Inferior parietal cortex (tissue), 1 donor: ENCODE results near the gene NMB.
"Not testable (repeated sequence)": the region's sequence is repeated elsewhere in the genome, so short reads cannot be mapped to it uniquely, and the experiment has no call there.

Experiments used
- DNase-seq: peaks from one replicate; pipeline ENCODE4 v3.0.0-alpha.2; 2016; ENCODE audit errors: extremely low spot score

The NMB gene, protein sequence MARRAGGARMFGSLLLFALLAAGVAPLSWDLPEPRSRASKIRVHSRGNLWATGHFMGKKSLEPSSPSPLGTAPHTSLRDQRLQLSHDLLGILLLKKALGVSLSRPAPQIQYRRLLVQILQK

DNA sequence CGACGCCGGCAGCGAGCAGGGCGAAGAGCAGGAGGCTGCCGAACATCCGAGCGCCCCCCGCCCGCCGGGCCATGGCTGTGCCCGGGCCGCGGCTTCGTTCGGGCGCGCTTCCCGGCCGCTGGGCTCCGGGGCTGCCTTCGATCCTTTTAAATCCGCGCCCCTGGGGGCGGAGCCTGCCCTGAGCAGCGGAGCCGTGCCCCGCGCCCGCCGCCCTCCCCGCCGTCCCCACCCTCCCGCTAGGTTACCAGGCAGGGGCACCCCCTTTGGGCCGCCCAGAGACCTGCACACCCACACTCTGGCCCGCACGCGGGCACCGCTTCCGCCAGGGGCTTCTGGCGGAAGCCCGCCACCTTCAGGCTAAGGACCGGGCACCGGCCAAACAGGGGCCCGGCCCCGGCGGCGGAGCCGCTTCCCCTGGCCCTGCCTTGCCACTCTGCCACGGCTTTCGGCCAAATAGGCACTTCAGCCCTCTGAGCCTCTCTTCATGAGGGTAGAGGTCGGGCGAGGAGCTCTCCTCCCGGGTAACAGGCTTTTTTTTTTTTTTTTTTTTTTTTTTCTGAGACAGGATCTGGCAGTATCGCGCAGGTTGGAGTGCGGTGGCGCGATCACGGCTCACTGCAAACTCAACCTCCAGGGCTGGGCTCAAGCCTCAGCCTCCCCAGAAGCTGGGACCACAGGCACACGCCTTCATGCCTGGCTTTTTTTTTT, at the start of gene NMB:
Gene NMB (minus strand): TSS at position 120 of the 708 bp plus-strand sequence. CDS start 47 bp downstream, at position 73.
- DNase-seq = peak; percentile 42

DNA sequence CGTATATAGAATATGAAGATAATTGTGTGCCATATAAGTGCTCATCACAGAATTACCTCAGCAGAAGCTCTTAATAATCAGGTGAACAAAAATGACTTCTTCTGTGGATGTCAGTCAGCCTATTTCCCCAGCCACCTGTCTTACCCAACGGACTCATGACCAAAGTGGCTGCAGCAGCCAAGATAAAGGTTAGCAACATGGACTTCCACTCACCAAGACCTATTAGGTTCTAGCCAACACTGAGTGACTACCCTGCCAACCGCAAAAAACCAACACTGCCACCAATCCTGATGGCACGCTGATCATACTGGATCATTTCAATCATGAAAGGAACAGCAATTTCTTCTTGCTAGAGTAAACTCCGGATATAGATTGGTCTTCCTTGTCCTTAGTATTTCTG, 45.8 kb upstream of the NMB start:
- no peak for DNase-seq

DNA sequence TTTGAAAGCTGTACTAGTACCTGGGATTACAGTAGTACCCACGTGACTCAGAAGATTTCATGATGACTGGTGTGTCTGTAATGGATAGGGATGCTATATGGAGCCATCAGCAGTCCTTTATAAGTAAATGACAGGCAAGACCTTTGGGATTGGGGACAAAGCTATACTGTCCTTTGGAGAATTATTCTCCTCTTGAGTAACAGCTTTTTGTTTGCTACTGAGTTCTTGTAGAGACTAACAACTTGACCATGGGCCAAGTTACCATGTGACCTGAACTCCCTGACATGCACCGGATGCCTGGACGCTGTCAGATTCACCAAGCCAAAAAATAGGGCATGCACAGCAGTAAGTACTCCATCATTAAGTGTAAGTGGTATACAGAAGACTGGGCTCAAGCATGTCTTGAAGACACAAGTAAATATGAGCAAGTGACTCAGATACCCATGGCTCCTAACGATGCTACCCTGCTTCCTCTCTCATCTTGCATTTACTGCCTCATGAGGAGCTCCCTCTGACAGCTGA, 45.0 kb upstream of the NMB start:
- DNase-seq = peak; percentile 34

DNA sequence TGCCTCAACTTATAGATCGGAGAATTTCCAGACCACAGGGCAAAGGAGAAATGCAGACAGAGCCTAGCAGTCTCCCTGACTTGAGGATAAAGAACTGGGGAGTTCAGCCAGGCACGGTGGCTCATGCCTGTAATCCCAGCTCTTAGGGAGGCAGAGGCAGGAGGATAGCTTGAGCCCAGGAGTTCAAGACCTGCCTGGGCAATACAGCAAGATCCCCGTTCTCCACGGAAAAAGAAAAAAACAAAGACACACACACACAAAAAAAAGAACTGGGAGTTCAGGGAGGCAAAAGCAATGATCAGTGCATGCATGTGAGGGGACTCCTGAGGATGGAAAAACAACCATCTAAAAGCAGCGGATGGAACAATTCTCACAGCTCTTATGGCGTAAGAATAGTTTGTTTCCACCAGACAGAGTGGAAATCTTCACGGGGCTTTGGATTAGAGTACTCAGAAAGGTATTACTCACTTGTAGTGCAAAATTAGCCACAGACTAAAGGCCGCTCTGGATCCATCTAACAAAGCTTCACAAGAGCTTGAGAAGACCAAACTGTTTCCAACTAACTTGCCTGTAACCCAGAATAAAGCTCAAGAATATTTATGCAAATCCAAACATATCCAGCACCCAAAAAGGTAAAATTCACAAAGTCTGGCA, 41.7 kb upstream of the NMB start:
- DNase-seq = no peak

DNA sequence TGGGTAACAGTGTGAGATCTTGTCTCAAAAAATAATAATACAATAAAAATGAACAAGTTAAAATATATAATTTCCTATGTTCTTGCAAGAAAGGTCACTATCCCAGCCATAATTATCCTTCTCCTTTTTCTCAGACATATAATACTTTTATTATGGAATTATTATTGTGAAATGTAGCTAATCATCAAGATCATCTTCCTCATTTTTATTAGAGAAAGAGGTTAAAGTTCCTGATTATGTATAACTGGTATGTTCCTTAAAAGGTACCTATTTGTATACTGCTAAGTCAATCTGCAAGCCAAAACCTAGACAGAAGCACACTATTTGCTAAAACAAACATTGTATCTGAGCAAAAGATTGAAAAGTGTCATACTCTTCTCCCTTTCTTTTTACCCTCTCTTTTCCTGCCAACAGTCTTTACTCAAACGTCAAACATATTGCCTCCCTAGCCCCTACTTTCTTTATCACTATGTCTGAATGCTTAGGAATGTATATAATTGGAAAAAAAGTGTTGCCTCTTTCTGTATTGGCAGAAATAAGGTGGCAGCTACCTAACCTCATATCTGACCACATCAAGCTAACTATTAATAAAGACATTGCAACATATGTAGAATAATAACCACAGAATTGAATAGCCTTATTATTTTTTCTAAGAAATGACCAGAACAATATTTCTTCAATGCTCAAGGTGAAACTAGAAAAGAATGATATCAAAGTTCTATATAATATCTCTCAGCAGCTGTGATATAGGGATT, 39.4 kb upstream of the NMB start:
- DNase-seq = no peak

DNA sequence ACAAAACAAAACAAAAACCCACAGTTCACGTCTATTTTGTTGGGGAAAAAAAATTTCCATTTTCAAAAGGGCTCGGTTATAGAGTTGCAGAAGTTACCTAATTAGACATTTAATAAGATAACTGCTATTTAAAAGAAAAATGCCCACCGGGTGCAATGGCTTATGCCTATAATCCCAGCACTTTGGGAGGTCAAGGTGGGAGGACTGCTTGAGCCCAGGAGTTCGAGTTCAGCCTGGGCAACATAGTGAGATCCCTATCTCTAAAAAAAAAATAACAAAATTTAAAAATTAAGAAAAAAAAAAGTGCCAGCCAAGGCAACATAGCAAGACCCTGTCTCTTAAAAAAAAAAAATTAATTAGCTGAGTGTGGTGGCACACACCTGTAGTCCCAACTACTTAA, 38.8 kb upstream of the NMB start:
- DNase-seq = no peak

DNA sequence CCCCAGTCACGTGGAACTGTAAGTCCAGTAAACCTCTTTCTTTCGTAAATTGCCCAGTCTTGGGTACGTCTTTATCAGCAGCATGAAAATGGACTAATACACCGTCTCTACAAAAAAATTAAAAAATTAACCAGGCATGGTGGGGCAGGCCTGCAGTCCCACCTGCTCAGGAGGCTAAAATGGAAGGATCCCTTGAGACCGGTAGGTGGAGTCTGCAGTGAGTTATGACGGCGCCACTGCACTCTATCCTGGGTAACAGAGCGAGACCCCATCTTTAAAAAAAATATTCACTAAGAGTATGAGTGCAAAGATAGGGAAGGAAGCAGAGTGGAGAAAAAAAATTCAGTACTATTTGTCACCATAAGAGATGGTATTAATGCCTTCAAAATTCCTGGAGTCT, 32.3 kb upstream of the NMB start:
- no peak for DNase-seq

DNA sequence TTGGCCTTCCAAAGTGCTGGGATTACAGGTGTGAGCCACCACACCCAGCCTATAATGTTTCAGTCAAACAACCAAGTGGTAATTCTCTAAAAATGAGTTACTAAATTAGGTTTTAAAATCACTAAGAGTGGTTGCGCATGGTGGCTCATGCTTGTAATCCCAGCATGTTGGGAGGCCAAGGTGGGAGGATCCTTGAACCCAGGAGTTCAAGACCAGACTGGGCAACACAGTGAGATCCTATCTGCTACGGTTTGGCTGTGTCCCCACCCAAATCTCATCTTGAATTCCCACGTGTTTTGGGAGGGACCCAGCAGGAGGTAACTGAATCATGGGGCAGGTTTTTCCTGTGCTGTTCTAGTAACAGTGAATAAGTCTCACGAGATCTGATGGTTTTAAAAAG, 31.9 kb upstream of the NMB start:
- no peak for DNase-seq

DNA sequence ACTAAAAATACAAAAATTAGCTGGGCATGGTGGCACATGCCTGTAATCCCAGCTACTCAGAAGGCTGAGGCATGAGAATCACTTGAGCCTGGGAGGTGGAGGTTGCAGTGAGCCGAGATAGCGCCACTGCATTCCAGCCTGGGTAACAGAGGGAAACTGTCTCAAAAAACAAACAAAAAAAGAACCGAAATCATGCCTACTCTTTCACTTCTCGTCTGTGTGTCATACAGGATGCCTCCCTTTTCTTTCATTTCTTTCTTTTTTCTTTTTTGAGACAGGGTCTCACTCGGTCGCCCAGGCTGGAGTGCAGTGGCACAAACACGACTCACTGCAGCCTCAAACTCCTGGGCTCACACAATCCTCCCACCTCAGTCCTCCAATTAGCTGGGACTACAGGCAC, 28.4 kb upstream of the NMB start:
- not testable (repeated sequence) for DNase-seq

DNA sequence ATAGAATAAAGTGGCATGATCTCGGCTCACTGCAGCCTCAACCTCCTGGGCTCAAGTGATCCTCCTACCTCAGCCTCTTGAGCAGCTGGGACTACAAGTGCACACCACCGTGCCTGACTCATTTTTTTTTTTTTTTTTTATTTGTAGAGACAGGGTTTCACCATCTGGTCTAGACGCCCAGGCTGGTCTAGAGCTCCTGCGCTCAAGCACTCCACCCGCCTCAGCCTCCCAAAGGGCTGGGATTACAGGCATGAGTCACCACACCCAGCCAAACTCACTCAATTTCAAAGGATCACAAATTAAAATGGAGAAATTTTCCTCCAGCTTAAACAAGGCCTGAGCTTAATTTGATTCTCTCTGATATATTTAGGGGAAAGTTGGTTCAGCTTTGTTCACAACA, 27.3 kb upstream of the NMB start:
- no peak for DNase-seq

DNA sequence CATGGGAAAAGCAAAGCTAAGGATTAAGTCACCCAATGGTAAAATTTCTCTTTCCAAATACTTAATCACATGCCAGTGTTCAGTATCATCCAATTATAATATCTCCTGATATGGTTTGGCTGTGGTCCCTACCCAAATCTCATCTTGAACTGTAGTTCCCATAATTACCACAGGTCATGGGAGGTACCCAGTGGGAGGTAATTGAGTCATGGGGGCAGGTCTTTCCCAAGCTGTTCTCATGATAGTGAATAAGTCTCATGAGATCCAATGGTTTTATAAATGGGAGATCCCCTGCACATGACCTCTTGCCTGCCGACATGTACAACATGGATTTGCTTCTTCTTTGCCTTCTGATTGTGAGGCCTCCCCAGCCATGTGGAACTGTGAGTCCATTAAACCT, 26.1 kb upstream of the NMB start:
- no peak for DNase-seq

DNA sequence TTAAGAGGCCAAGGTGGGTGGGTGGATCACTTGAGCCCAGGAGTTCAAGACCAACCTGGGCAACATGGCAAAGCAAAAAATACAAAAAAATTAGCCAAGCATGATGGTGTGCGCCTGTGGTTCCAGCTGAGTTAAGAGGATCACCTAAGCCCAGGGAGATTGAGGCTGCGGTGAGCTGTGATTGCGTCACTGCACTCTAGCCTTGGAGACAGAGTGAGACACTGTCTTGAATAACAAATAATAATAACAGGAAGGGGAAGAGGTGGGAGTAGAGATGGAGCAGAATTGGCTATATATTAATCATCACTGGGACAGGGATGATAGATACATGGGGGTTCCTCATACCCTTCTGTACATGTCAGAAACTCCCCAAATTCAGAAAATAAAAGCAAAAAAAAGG, 23.8 kb upstream of the NMB start:
- no peak for DNase-seq

DNA sequence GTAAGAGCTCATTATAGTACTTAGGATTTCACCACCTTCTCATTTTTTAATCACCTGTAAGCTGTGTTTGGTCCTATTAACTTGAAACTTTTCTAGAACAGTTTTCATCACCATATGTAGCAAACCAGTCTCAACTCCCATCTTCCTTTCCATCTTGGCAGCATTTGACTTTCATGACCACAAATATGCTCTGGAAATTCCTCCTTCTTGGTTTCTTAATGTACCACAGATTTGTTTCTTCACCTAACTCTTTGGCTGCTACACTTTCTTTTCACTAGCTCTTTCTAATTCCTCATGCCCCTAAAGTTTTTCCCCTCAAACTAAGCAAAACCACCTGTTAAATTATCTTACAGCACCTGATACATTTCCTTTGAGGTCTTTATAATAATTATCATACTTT, 13.2 kb upstream of the NMB start:
- DNase-seq = no peak

DNA sequence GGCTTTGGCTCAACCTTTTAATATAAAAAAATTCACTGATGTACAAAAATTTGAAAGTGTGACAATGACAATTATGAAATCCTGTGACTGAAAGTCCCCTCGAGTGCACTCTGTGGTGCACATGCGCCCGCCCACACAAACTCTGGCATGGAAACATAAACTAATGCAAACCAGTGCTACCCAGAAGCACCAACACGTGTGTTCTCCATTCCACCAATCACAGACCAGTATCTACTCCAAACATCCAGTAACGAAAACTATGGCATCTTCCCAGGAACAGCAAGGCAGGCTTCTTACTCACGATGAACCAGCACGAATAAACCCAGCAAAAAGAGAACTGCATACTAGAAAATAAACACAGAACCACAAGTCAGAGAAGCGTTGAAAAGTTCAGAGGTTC, 11.7 kb upstream of the NMB start:
- DNase-seq = no peak

DNA sequence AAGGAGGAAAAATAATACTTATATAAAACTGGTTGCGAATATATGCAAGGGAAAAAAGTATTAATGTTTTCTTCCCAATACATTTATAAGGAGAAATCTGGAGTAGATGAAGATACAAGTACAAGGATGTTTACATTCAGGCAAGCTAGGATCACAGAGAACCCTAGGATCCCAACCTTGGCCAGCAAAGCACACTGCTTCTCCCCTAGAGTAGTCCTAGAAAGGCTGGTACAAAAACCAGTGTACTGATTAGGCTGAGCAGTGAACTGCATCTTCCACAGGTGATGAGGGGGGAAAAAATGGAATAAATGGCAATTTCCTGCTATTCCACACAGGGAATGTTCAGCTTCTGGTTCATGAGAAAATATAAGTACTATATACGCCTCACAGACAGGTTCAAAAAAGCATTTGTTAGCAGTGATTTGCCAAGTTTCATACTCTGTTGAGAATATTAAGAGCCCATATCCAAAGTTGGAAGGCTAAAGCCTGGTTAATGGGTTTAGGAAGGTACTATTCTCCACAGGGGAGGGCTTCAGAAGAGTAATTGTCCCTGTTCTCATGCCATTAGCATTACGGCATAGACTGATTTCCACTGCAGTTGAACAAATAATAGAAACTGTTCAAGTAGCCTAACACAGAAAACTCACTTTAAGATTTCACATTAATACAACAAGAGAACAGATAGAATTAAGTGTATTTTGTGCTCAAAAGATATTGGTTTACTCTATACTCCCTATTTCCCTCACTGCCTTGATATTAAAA, 10.4 kb upstream of the NMB start:
- no peak for DNase-seq

DNA sequence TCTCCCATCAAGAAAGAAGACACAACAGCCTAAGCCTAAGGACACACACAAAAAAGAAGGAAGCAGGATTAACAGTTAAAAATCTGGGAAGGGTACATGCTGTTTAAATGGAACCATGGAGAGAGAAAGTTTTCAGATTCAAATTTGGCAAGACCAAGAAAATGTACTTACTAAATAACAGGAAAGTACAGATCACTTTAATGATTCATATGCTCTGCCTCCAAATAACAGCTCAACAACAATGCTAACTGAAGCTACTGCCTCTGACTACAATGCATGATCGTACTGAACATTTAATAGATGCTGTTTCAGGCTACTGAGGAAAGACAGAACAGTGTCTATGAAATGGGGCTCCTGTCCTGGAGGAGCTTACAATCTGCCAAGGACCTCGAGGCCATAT, 8.4 kb upstream of the NMB start:
- no peak for DNase-seq

DNA sequence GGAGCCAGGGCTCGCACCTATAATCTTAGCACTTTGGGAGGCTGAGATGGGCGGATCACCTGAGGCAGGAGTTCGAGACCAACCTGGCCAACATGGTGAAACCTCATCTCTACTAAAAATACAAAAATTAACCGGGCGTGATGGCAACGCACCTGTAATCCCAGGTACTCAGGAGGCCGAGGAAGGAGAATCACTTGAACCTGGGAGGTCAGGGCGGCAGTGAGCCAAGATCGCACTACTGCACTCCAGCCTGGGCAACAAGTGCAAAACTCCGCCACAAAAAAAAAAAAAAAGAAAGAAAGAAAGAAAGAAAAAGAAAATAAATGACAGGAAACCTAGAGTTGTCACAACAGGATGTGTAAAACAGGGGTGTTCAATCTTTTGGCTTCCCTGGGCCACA, 3.0 kb upstream of the NMB start:
- DNase-seq = no peak

DNA sequence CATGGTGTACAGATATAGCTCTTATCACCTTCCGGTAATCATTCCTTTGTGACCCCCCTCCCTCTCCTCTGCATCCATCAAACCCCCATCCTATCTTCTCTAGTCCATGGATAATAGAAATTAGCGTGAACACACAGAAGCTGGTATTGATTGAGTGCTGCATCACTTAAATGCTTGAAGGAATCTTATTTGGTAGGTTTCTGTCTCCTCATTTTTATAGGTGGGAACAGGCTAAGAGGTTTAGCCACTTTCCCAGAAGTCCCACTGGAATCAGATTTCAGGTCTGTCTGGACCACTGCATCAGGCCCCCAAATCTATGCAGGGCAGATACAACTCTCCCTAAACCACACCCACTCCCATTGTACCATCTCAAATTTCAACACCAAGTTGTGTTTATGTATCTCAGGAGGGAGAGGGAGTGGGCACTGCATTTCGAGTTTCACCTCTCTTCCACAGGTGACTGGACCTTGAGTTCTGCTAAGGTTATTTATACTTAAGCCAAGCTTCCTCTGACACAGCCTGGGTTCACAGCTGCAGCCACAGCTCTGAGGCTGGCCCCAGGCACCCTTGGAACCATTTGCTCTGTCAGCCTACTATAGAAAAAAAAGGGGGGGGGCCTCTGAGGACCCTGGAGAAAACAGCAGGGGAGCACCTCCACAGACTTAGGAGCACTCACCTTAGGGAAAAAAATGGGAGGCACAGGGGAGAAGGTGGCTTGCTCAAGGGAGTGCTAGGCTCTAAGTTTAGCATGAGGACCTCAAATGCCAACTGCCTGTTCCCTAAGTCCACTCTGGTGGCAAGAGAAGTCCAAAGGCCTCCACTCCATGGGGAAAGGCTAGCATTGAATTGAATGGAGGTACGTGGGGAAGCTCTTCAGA, 2.1 kb upstream of the NMB start:
- no peak for DNase-seq

DNA sequence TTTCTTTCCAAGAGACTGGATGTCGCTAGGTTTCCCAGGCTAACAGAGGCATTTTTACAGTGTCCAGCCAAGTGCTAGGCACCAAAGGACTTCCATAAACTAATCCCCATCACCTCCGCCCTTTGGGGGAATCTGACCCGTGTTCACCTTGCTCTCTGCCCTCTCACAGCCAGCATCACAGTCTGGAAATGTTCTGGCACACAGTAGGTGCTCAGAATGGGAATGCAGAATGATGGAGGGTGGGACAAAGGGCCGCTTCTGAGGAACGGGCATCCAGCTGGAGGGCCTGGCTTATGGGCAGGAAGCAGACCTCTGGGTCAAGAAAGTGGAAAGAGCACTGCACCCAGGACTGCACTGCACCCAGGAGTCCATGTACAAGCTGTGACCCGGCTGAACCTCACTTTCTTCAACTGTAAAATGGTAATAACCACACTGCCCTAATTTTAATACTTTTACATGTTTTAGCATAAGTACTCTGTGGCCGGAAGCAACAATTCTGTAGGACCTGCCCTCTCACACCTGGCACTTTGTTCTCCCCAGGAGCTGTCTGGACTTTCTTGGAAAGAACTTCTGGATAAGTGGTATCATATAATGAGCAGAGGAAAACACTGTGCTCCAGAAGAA, 901 bp upstream of the NMB start:
- no peak for DNase-seq

DNA sequence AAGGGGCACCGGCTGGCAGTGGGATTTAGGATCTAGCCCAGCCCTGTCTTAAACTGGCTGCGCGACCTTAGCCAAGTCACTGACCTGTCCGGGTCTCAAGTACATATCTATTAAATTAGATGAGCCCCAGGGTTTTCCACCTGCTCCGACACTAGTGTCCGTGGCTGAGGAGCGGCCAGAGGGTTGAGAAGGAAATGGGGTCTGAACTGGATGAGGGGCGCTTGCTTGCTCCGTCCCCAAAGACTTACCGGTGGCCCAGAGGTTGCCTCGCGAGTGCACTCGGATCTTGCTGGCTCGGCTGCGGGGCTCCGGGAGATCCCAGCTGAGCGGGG, 285 bp downstream of the NMB start:
- no peak for DNase-seq
